Naive thymus-derived CD8-positive, alpha-beta T cell (primary cell): Measurements from ENCODE around the gene SERPING1. TPM values are rescaled to one million over a fixed set of nuclear protein-coding genes. Genes with fewer than 3 reads are reported as not detected.

Experiments
- ATAC-seq, 2 donors: fragments of 150-1000 bp; cut with Tn5 transposase in 1 of 2; sonication (Bioruptor Pico), chemical (Tn5 transposase) in 1 of 2; 1 replicate in 1 of 2; 2 replicates in 1 of 2; pipeline ENCODE4 v1.10.0; 2021; ENCODE audit warnings: mild to moderate bottlenecking in 2 of 2, moderate library complexity in 2 of 2
- POLR2A ChIA-PET: fragments of 350-600 bp; sonication (Branson Sonifier 250); formaldehyde crosslinking; loops from one replicate; lab custom pipeline; 2021; ENCODE audit warnings: antibody characterized with exemption; lab: Charles Lee
- DNase-seq, 10 donors: peaks; one replicate each; pipeline versions ENCODE4 v3.0.0 to v3.0.0-alpha.2; 2020 to 2022
- H3K27ac Mint-ChIP-seq, 10 donors: one replicate each; pipeline ENCODE4 v1.8.0; 2020 to 2022; ENCODE audit warnings: mild to moderate bottlenecking in 10 of 10, mixed read lengths in 10 of 10, moderate library complexity in 4 of 10, inconsistent platforms in 1 of 10
- H3K27me3 Mint-ChIP-seq, 5 donors: one replicate each; pipeline ENCODE4 v1.8.0; 2021 to 2022; ENCODE audit warnings: mixed read lengths in 5 of 5
- H3K36me3 Mint-ChIP-seq, 3 donors: one replicate each; pipeline ENCODE4 v1.8.0; 2020 to 2022; ENCODE audit warnings: mixed read lengths in 3 of 3, mild to moderate bottlenecking in 2 of 3, inconsistent platforms in 1 of 3
- H3K4me1 Mint-ChIP-seq, 4 donors: one replicate each; pipeline ENCODE4 v1.8.0; 2021 to 2022; ENCODE audit warnings: mixed read lengths in 4 of 4
- H3K4me3 Mint-ChIP-seq, 10 donors: one replicate each; pipeline ENCODE4 v1.8.0; 2020 to 2022; ENCODE audit warnings: mild to moderate bottlenecking in 10 of 10, mixed read lengths in 10 of 10, moderate library complexity in 6 of 10, inconsistent platforms in 1 of 10
- H3K9me3 Mint-ChIP-seq, 9 donors: one replicate each; pipeline ENCODE4 v1.8.0; 2020 to 2022; ENCODE audit warnings: mixed read lengths in 9 of 9, mild to moderate bottlenecking in 3 of 9, inconsistent platforms in 1 of 9, moderate library complexity in 1 of 9
- polyA plus RNA-seq, 3 donors: library from polyadenylated mRNA; unstranded; fragments of 300-500 nt; fragmentation: Illumina TruSeq; gene quantifications; one replicate each; pipeline ENCODE4 v1.2.3, GENCODE V29; 2021
- total RNA-seq, 8 experiments: library from RNA in 2 of 8; stranded (reverse) in 2 of 8; gene quantifications; one replicate each; pipeline ENCODE4 v1.2.3 and lab custom pipeline; 2021 to 2026

The SERPING1 gene
- total and polyA plus RNA-seq, 5 experiments from 2014 or later = not detected

DNA sequence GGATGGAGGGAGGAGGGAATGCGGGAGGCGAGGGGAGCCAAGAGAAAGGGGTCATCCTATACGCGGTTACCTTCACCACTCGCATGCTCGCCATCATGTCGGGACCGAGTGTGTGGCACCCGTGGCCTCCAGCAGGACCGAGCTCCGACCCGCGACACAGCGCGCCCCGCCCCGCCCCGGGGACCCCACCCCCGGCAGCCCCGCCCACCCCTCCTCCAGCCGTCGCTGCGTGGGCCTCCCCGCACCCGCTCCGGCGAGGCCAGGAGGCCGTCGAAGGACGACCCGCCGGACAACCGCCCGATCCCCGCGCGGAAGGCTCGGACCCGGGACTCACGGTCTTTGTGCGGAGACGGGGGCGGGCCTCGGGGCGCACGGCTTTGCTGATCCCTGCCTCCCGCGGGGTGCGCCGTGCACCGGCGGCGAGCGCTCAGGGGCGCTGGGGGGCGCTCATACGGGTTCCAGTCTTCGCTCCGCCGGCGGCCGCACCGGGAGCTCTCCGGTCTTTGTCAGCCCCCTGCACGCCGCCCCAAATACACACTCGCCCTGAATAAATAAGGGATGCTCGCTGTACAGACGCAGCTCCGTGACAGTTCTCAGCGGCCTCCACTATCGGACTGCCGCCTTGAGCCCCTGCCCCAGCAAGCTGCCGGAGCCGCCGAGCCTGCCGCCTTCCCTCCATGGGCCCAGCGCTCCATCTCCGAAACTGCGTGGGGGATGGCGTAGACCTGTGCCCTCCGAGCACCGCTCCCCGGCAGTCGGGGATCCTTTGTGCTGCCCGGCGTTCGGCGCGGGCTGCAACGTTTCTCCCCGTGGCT, 29.8 kb upstream of the SERPING1 start, which contains the start of gene UBE2L6:
TSS of gene UBE2L6 (minus strand) at position 158 of the 815 bp plus-strand sequence. CDS start at position 97, 61 bp downstream.
- POLR2A ChIA-PET = interaction anchor here (0.6 to 5.5 kb wide), 13 partner anchors 11 to 241 kb away, joined by 3 to 33 read pairs (median 4); partner anchors contain the start of genes MED19, SELENOH, SSRP1 and TIMM10
- Mint-ChIP-seq H3K36me3 (peaks cover 0 to 14% (median 0%) of the 10 kb centered on the region in 3 donors), H3K4me1 (peaks cover 18 to 67% (median 50%) of the 10 kb centered on the region in 4 donors), H3K9me3 (no peaks in the 10 kb centered on the region), H3K4me3 (peak within 1 kb of the TSS; percentile 97 to 100 (median 99)), H3K27ac (peak within 1 kb of the TSS; percentile 94 to 99 (median 98)), H3K27me3 (no peaks in the 10 kb centered on the region)
- DNase-seq = peak; percentile 56 to 93 (median 78)
- peak; percentile 80 to 88 for ATAC-seq

DNA sequence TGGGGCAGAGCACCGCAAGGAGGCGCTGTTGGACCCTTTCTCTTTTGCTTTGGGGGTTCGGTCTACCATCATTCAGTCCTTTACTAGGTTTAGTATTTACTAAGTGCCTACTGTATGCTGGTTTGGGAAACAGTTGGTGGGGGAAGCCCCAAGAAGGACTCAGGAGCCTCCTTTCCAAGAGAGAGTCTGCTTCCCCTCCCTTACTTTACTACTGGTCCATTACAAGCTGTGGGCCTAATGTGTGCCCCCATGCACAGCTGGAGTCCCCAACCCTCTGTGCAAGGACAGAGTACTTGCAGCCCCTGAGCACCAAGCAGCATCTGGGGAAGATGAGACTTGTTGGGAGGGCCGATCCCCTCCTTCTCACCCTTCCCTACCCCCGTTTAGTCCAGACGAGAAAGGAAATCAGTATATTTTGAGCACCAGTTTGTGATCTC, 29.1 kb upstream of the SERPING1 start:
- Mint-ChIP-seq H3K9me3 (no peaks in the 10 kb centered on the region), H3K4me3 (peak overlapping the region; percentile 97 to 100 (median 99)), H3K36me3 (peaks cover 0 to 9% (median 0%) of the 10 kb centered on the region in 3 donors), H3K27me3 (no peaks in the 10 kb centered on the region), H3K27ac (peak overlapping the region; percentile 94 to 99 (median 98)), H3K4me1 (peaks cover 16 to 61% (median 44%) of the 10 kb centered on the region in 4 donors)
- peak in 5 of 10 donors; percentile 88 to 93 (median 88) for DNase-seq
- POLR2A ChIA-PET = interaction anchor here (0.6 to 5.5 kb wide), 12 partner anchors 12 to 242 kb away, joined by 3 to 33 read pairs (median 4); partner anchors contain the start of genes MED19, SELENOH, SSRP1 and TIMM10
- peak; percentile 17 to 19 for ATAC-seq

DNA sequence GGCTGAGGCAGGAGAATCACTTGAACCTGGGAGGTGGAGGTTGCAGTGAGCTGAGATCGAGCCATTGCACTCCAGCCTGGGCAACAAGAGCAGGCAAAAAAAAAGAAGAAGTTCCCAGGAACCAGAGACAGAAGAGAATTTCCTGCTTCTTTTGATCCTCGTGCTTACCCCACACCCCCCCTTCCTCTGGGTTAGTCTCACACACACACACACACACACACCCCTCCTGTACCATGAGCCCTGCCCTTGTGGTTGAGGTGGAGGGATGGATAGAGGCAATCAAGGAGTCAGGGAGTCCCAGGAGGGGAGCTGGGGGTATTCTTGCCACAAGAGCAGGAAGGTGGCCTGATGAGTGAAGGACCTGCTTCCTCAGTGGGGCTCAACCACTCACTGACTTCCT, 25.9 kb upstream of the SERPING1 start:
- DNase-seq = no peak
- H3K36me3 Mint-ChIP-seq = no peaks in the 10 kb centered on the region
- H3K4me1 Mint-ChIP-seq = peaks cover 9 to 31% (median 16%) of the 10 kb centered on the region in 4 donors
- H3K4me3 Mint-ChIP-seq = no peak overlapping the region
- POLR2A ChIA-PET = interaction anchor here (5.5 kb wide), 1 partner anchor 69 kb away, joined by 33 read pairs; no protein-coding TSS in a partner anchor
- H3K27ac Mint-ChIP-seq = peak overlapping the region in 4 of 10 donors; percentile 31 to 79 (median 50)
- H3K27me3 Mint-ChIP-seq = peaks cover 2 to 7% (median 4%) of the 10 kb centered on the region in 5 donors
- H3K9me3 Mint-ChIP-seq = no peaks in the 10 kb centered on the region
- no peak for ATAC-seq

DNA sequence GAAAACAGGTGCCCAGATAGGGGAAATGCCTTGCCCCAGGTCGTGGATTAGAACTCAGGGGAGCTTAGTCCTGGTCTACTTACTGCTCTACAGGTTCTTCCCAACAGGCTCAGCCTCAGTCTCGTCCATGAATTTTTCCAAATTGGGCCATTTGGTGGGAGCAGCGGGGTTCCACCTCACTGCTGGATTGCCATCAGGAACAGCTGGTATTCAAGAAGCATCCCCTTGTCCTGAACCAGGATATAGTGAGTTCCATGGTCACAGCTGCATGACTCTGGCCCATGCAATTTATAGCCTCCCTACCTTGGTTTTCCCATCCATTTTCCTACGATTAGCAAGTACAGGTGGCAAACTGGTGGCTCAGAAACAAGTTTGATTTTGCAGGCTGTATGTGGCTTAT, 23.4 kb upstream of the SERPING1 start:
- Mint-ChIP-seq H3K4me3 (no peak overlapping the region), H3K27ac (no peak overlapping the region), H3K4me1 (peaks cover 2 to 13% (median 11%) of the 10 kb centered on the region in 4 donors), H3K9me3 (no peaks in the 10 kb centered on the region), H3K36me3 (no peaks in the 10 kb centered on the region), H3K27me3 (peaks cover 2 to 10% (median 4%) of the 10 kb centered on the region in 5 donors)
- ATAC-seq (no peak), DNase-seq (no peak)
- POLR2A ChIA-PET = interaction anchor here (0.7 kb wide), 1 partner anchor 14 kb away, joined by 3 read pairs; no protein-coding TSS in a partner anchor

DNA sequence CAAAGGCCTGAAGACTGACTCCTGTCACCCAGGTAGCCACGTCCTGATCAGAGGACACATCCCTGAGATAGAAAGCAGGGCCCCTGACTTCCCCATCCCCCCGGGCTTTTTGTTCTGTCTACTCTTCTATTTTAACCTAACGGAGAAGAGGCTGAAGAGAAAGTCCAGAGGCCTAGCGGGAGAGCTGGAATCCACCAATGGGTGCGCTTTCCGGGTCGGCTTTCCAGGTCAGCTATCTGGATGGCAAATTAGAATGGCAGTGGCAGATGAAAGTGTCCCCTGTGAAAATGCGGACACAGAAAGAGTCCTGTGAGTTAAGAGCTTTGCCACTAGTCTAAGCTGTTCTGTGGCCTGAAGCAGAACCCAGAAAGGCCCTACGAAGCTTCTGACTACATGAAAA, 13.1 kb upstream of the SERPING1 start:
- H3K4me1 Mint-ChIP-seq = peaks cover 0 to 8% (median 1%) of the 10 kb centered on the region in 4 donors
- no peaks in the 10 kb centered on the region for H3K36me3 Mint-ChIP-seq
- ATAC-seq (no peak), DNase-seq (no peak)
- H3K9me3 Mint-ChIP-seq = no peaks in the 10 kb centered on the region
- POLR2A ChIA-PET = no interaction called here
- no peak overlapping the region for H3K4me3 Mint-ChIP-seq
- H3K27ac Mint-ChIP-seq = peak overlapping the region in 1 of 10 donors; percentile 24
- H3K27me3 Mint-ChIP-seq = peaks cover 0 to 2% (median 0%) of the 10 kb centered on the region in 5 donors

DNA sequence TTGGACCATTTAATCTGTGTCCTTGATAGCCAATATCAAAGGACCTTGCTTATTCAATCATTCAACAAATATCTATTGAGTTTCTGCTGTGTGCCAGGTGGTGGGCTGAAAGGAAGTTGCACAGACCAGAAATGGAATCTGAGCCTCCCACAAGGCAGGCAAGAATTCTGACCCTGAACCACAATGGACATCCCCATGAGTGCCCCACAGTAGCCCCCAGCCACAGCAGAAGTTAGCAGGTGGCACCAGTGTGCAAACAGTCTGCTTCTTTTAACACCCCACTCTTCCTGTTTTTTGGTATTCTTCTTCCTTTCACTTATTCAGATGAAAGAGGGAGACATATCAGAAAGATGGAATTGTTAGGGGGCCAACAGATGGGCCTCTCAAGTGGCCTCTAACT, 12.2 kb upstream of the SERPING1 start:
- no peak overlapping the region for H3K4me3 Mint-ChIP-seq
- no peaks in the 10 kb centered on the region for H3K9me3 Mint-ChIP-seq
- ATAC-seq = no peak
- no peaks in the 10 kb centered on the region for H3K36me3 Mint-ChIP-seq
- POLR2A ChIA-PET = no interaction called here
- no peak overlapping the region for H3K27ac Mint-ChIP-seq
- peaks cover 0 to 4% (median 0%) of the 10 kb centered on the region in 5 donors for H3K27me3 Mint-ChIP-seq
- DNase-seq = no peak
- peaks cover 0 to 8% (median 1%) of the 10 kb centered on the region in 4 donors for H3K4me1 Mint-ChIP-seq

DNA sequence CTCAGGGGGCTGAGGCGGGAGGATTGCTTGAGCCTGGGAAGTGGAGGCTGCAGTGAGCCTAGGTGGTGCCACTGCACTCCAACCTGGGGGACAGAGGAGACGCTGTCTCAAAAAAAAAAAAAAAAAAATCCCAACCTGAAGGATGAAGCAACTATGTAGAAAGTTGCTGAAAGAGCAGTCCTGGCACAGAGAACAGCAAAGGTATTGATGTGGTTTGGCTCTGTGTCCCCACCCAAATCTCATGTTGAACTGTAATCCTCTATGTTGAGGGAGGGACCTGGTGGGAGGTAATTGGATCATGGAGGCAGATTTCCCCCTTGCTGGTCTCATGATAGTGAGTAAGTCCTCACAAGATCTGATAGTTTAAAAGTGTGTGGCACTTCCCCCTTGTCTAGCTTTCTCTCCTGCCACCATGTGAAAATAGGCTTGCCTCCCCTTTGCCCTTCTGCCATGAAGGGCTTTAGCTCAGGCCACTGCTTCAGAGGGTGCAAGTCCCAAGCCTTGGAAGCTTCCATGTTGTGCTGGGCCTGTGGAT, 10.7 kb upstream of the SERPING1 start:
- H3K36me3 Mint-ChIP-seq = no peaks in the 10 kb centered on the region
- POLR2A ChIA-PET = no interaction called here
- peaks cover 0 to 8% (median 1%) of the 10 kb centered on the region in 4 donors for H3K4me1 Mint-ChIP-seq
- ATAC-seq (no peak), DNase-seq (no peak)
- H3K27me3 Mint-ChIP-seq = peaks cover 2 to 10% (median 7%) of the 10 kb centered on the region in 5 donors
- H3K4me3 Mint-ChIP-seq = no peak overlapping the region
- peak overlapping the region in 1 of 10 donors; percentile 65 for H3K27ac Mint-ChIP-seq
- H3K9me3 Mint-ChIP-seq = no peaks in the 10 kb centered on the region

DNA sequence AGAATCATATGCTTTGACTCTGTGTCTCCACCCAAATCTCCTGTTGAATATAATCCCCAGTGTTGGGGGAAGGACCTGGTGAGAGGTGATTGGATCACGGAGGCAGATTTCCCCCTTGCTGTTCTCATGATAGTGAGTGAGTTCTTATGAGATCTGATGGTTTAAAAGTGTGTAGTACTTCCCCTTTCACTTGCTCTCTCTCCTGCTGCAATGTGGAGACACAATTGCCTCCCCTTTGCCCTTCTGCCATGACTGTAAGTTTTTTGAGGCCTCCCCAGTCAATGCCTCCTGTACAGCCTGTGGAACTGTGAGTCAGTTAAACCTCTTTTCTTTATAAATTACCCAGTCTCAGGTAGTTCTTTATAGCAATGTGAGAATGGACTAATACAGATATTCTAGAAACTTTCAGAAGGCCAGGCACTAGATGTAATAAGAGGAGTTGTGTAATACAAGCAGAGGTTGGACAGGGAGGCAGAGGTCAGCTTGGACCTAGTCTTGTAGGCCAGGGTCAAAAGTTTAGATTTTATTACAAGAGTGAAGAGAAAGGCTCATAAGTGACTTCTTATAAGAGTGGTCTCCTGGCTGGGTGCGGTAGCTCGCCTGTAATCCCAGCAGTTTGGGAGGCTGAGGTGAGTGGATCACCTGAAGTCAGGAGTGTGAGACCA, 9.3 kb upstream of the SERPING1 start:
- H3K27ac Mint-ChIP-seq = peak overlapping the region in 1 of 10 donors; percentile 43
- H3K27me3 Mint-ChIP-seq = peaks cover 4 to 13% (median 8%) of the 10 kb centered on the region in 5 donors
- no peak for DNase-seq
- H3K4me1 Mint-ChIP-seq = peaks cover 0 to 8% (median 1%) of the 10 kb centered on the region in 4 donors
- no peaks in the 10 kb centered on the region for H3K36me3 Mint-ChIP-seq
- POLR2A ChIA-PET = no interaction called here
- H3K4me3 Mint-ChIP-seq = no peak overlapping the region
- no peaks in the 10 kb centered on the region for H3K9me3 Mint-ChIP-seq
- ATAC-seq = no peak

DNA sequence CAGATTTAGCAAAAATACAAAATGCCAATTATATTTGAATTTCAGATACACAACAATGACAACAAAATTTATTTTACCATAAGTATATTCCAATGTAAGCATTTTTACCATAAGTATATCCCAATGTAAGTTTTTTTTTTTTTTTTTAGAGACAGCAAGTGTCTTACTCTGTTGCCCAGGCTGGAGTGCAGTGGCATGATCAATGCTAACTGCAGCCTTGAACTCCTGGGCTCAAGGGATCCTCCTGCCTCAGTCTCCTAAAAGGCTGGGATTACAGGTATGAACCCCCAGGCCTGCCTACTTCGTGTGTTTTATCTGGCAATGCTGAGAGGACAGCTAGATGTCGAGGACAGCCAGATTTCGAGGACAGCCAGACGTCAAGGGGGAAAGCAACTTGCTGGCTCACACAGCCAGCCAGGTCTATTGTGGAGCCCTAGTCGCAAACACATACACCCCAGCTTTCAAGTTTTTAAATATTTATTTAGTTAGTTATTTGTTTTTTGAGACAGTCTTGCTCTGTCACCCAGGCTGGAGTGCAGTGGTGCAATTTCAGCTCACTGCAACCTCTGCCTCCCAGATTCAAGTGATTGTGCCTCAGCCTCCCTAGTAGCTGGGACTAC, 1.1 kb upstream of the SERPING1 start:
- Mint-ChIP-seq H3K36me3 (no peaks in the 10 kb centered on the region), H3K4me1 (peaks cover 0 to 4% (median 3%) of the 10 kb centered on the region in 4 donors), H3K27me3 (peaks cover 16 to 40% (median 30%) of the 10 kb centered on the region in 5 donors), H3K9me3 (peaks cover 0 to 2% (median 0%) of the 10 kb centered on the region in 9 donors), H3K4me3 (no peak overlapping the region), H3K27ac (no peak overlapping the region)
- ATAC-seq (no peak), DNase-seq (no peak)
- POLR2A ChIA-PET = interaction anchor here (0.6 to 0.7 kb wide), 2 partner anchors 14 to 922 kb away, joined by 3 to 6 read pairs; no protein-coding TSS in a partner anchor

DNA sequence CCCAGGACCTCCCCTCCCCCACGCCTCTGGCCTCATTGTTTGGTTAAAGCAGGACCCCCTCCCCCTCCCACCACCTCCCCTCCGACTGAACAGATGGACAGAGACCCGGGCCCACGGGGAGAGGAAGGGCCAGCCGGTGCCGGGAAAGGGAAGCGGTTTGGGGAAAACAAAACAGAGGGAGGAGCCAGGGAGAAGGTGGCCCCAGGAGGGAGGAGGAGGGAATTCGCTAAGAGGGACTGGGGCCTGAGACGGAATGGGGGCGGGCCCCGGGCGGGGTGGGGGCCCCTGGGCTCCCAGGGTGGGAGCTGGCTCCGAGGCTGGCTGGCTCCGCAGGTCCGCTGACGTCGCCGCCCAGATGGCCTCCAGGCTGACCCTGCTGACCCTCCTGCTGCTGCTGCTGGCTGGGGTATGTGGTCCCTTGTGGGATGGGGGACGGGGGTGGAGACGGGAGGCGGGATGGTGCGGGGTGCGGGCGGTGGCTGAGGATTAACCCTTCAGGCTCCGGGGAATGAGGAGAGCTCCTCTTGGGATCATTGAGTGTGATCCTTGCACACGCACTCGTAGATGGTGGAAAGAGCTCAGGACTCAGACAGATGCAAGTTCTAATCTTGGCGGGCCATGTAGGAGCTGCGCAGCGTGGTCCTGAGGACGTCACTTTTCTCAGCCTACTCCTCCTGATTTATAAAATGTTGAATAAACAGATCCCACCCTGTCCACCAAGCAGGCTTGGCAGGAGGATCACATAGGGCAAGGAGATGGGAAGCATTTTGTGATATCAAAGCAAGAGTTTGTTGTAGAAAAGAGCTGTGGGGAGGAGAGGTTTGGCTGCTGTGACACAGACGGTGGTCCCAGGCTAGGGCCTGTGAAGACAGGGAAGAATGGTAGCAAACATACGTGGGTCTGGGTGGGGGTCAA, 688 bp downstream of the SERPING1 start:
- Mint-ChIP-seq H3K36me3 (no peaks in the 10 kb centered on the region), H3K4me1 (peaks cover 0 to 4% (median 3%) of the 10 kb centered on the region in 4 donors), H3K4me3 (peak overlapping the region in 2 of 10 donors; percentile 3 to 63), H3K9me3 (peaks cover 0 to 2% (median 0%) of the 10 kb centered on the region in 9 donors), H3K27me3 (peaks cover 16 to 38% (median 27%) of the 10 kb centered on the region in 5 donors), H3K27ac (no peak overlapping the region)
- POLR2A ChIA-PET = no interaction called here
- DNase-seq (peak in 1 of 10 donors; percentile 4), ATAC-seq (no peak)

DNA sequence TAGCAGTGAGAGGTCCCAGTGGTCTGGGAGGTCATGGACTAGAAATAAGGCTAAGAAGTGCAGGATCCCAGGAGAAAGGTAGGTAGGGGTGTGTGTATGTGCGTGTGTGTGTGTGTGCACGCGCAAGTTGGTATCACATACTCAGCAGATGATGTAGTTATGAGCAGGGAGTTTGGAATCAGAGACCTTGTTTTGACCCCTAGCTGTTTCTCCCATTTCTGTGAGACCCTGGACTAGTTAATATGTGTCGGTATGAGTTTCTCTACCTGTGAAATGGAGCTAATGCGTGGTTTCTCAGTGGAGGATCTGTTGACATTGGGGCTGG, 1.3 kb downstream of the SERPING1 start:
- DNase-seq = no peak
- Mint-ChIP-seq H3K36me3 (no peaks in the 10 kb centered on the region), H3K4me3 (peak overlapping the region in 1 of 10 donors; percentile 63), H3K4me1 (peaks cover 0 to 4% (median 3%) of the 10 kb centered on the region in 4 donors), H3K9me3 (peaks cover 0 to 2% (median 0%) of the 10 kb centered on the region in 9 donors), H3K27me3 (peaks cover 16 to 38% (median 27%) of the 10 kb centered on the region in 5 donors), H3K27ac (no peak overlapping the region)
- POLR2A ChIA-PET = no interaction called here
- no peak for ATAC-seq
